CD4-positive, alpha-beta memory T cell (primary cell): ENCODE results near the gene SLC9A4. TPM values are rescaled to one million over a fixed set of nuclear protein-coding genes. Genes with fewer than 3 reads are reported as not detected.
A peak's percentile ranks its signal among the peaks of the same experiment; 100 is the strongest.

Experiments used
- CTCF ChIA-PET: fragments of 350-600 bp; sonication (Branson Sonifier 250); formaldehyde crosslinking; loops from one replicate; lab custom pipeline; 2021; ENCODE audit warnings: inconsistent platforms; ENCODE audit not compliant: partially characterized antibody; lab: Charles Lee
- POLR2A ChIA-PET: fragments of 350-600 bp; sonication (Branson Sonifier 250); formaldehyde crosslinking; loops from one replicate; lab custom pipeline; 2021; ENCODE audit not compliant: partially characterized antibody; lab: Charles Lee
- DNase-seq, 5 donors: peaks; one replicate each; pipeline versions ENCODE4 v3.0.0 to v3.0.0-alpha.2; 2020 to 2022; ENCODE audit warnings: mixed read lengths in 1 of 5
- H3K27ac ChIP-seq: one replicate; pipeline ENCODE4 v1.7.0; 2013; ENCODE audit warnings: low read depth, low read length
- H3K27me3 ChIP-seq: 2 replicates; pipeline ENCODE4 v1.7.0; 2013; ENCODE audit warnings: mild to moderate bottlenecking, low read length, moderate library complexity; ENCODE audit not compliant: insufficient read depth
- H3K36me3 ChIP-seq: 2 replicates; pipeline ENCODE4 v1.7.0; 2013; ENCODE audit warnings: mild to moderate bottlenecking, low read length, moderate library complexity; ENCODE audit not compliant: insufficient read depth
- H3K4me1 ChIP-seq: 2 replicates; pipeline ENCODE4 v1.7.0; 2013; ENCODE audit warnings: mild to moderate bottlenecking, low read length, moderate library complexity; ENCODE audit not compliant: insufficient read depth
- H3K4me3 ChIP-seq, 2 donors: one replicate each; pipeline ENCODE4 v1.7.0; 2013; ENCODE audit warnings: low read length in 2 of 2, mild to moderate bottlenecking in 1 of 2
- H3K9me3 ChIP-seq, 2 donors: one replicate each; pipeline ENCODE4 v1.7.0; 2013; ENCODE audit warnings: low read length in 2 of 2, control low read depth in 1 of 2; ENCODE audit not compliant: control insufficient read depth in 1 of 2
- H3K27ac Mint-ChIP-seq, 7 donors: one replicate each; pipeline ENCODE4 v1.8.0; 2020 to 2021; ENCODE audit warnings: mixed read lengths in 7 of 7, mild to moderate bottlenecking in 6 of 7, inconsistent platforms in 3 of 7, moderate library complexity in 3 of 7
- H3K27me3 Mint-ChIP-seq, 2 donors: one replicate each; pipeline ENCODE4 v1.8.0; 2020 to 2021; ENCODE audit warnings: mixed read lengths in 2 of 2
- H3K36me3 Mint-ChIP-seq, 2 donors: one replicate each; pipeline ENCODE4 v1.8.0; 2020 to 2021; ENCODE audit warnings: mixed read lengths in 2 of 2, inconsistent platforms in 1 of 2, mild to moderate bottlenecking in 1 of 2
- H3K4me1 Mint-ChIP-seq, 4 donors: one replicate each; pipeline ENCODE4 v1.8.0; 2020 to 2021; ENCODE audit warnings: mixed read lengths in 4 of 4, mild to moderate bottlenecking in 1 of 4
- H3K4me3 Mint-ChIP-seq, 8 donors: one replicate each; pipeline ENCODE4 v1.8.0; 2020 to 2021; ENCODE audit warnings: mixed read lengths in 8 of 8, mild to moderate bottlenecking in 7 of 8, moderate library complexity in 6 of 8, inconsistent platforms in 3 of 8
- H3K9me3 Mint-ChIP-seq, 8 donors: one replicate each; pipeline ENCODE4 v1.8.0; 2020 to 2021; ENCODE audit warnings: mixed read lengths in 8 of 8, mild to moderate bottlenecking in 5 of 8, inconsistent platforms in 3 of 8, moderate library complexity in 1 of 8
- intact Hi-C: fragments of 100-400 bp; cut with micrococcal nuclease; formaldehyde crosslinking; loops from one replicate; pipeline ENCODE4 v1.15.1; 2023
- polyA plus RNA-seq, 2 donors: library from polyadenylated mRNA; unstranded; fragments of 300-500 nt; fragmentation: Illumina TruSeq; gene quantifications; one replicate each; pipeline ENCODE4 v1.2.3, GENCODE V29; 2021
- total RNA-seq, 2 experiments: library from RNA; stranded (reverse); gene quantifications; one replicate each; pipeline ENCODE4 v1.2.3, GENCODE V29; 2021

SLC9A4 gene
- total and polyA plus RNA-seq, 4 experiments from 2014 or later = 0.08 TPM; not detected in 3

GRCh38 chr2:102449370-102449974, 23.6 kb upstream of the SLC9A4 start:
- peaks cover 0 to 6% of the 10 kb centered on the region in 2 donors for H3K36me3 Mint-ChIP-seq
- Histone ChIP-seq H3K36me3 (no peaks in the 10 kb centered on the region), H3K27ac (no peak overlapping the region), H3K27me3 (no peaks in the 10 kb centered on the region), H3K4me1 (no peaks in the 10 kb centered on the region), H3K9me3 (no peaks in the 10 kb centered on the region), H3K4me3 (no peak overlapping the region)
- no peak overlapping the region for H3K27ac Mint-ChIP-seq
- intact Hi-C loops = loop anchor here (1.0 to 5.0 kb wide), 5 partner anchors 91 to 1032 kb away; no protein-coding TSS in a partner anchor
- peak; percentile 44 to 63 (median 49) for DNase-seq
- H3K4me3 Mint-ChIP-seq = no peak overlapping the region
- POLR2A ChIA-PET = no interaction called here
- no peaks in the 10 kb centered on the region for H3K27me3 Mint-ChIP-seq
- H3K9me3 Mint-ChIP-seq = no peaks in the 10 kb centered on the region
- H3K4me1 Mint-ChIP-seq = peaks cover 0 to 2% (median 0%) of the 10 kb centered on the region in 4 donors
- CTCF ChIA-PET = interaction anchor here (0.7 to 9.3 kb wide), 14 partner anchors 8 to 442 kb away, joined by 3 to 54 read pairs (median 4); no protein-coding TSS in a partner anchor

GRCh38 chr2:102451968-102452367, 21.1 kb upstream of the SLC9A4 start:
- H3K36me3 Mint-ChIP-seq = peaks cover 0 to 6% of the 10 kb centered on the region in 2 donors
- Histone ChIP-seq H3K36me3 (no peaks in the 10 kb centered on the region), H3K9me3 (no peaks in the 10 kb centered on the region), H3K4me3 (no peak overlapping the region), H3K27me3 (no peaks in the 10 kb centered on the region), H3K4me1 (no peaks in the 10 kb centered on the region), H3K27ac (no peak overlapping the region)
- peaks cover 0 to 2% (median 0%) of the 10 kb centered on the region in 4 donors for H3K4me1 Mint-ChIP-seq
- ChIA-PET POLR2A (no interaction called here), CTCF (interaction anchor here (0.8 to 9.3 kb wide), 7 partner anchors 8 to 432 kb away, joined by 3 to 54 read pairs (median 3); no protein-coding TSS in a partner anchor)
- intact Hi-C loops = no loop called here
- H3K9me3 Mint-ChIP-seq = peaks cover 0 to 6% (median 2%) of the 10 kb centered on the region in 8 donors
- H3K27me3 Mint-ChIP-seq = peaks cover 0 to 2% of the 10 kb centered on the region in 2 donors
- no peak for DNase-seq
- H3K27ac Mint-ChIP-seq = no peak overlapping the region
- no peak overlapping the region for H3K4me3 Mint-ChIP-seq

- DNase-seq = no peak
- no peak overlapping the region for H3K4me3 Mint-ChIP-seq
- H3K9me3 Mint-ChIP-seq = peaks cover 0 to 6% (median 2%) of the 10 kb centered on the region in 8 donors
- intact Hi-C loops = no loop called here
- H3K4me3 ChIP-seq = no peak overlapping the region
- H3K36me3 ChIP-seq = no peaks in the 10 kb centered on the region
- no peak overlapping the region for H3K27ac ChIP-seq
- no peak overlapping the region for H3K27ac Mint-ChIP-seq
- H3K27me3 ChIP-seq = no peaks in the 10 kb centered on the region
- peaks cover 0 to 2% (median 0%) of the 10 kb centered on the region in 4 donors for H3K4me1 Mint-ChIP-seq
- H3K36me3 Mint-ChIP-seq = peaks cover 0 to 6% of the 10 kb centered on the region in 2 donors
- H3K4me1 ChIP-seq = no peaks in the 10 kb centered on the region
- H3K27me3 Mint-ChIP-seq = peaks cover 0 to 4% of the 10 kb centered on the region in 2 donors
- ChIA-PET CTCF (interaction anchor here (2.5 to 9.3 kb wide), 2 partner anchors 10 to 212 kb away, joined by 12 to 54 read pairs; no protein-coding TSS in a partner anchor), POLR2A (no interaction called here)
- H3K9me3 ChIP-seq = no peaks in the 10 kb centered on the region
Measured at GRCh38 chr2:102453501-102453900, 19.5 kb upstream of the SLC9A4 start.

- Histone ChIP-seq H3K4me3 (no peak overlapping the region), H3K27ac (no peak overlapping the region), H3K9me3 (no peaks in the 10 kb centered on the region), H3K4me1 (no peaks in the 10 kb centered on the region), H3K27me3 (no peaks in the 10 kb centered on the region), H3K36me3 (no peaks in the 10 kb centered on the region)
- no peaks in the 10 kb centered on the region for H3K4me1 Mint-ChIP-seq
- H3K9me3 Mint-ChIP-seq = peaks cover 0 to 6% (median 2%) of the 10 kb centered on the region in 8 donors
- DNase-seq = no peak
- no peak overlapping the region for H3K27ac Mint-ChIP-seq
- CTCF ChIA-PET = interaction anchor here (0.7 to 2.5 kb wide), 4 partner anchors 11 to 435 kb away, joined by 3 to 12 read pairs (median 5); partner anchors contain the start of gene SLC9A4
- peaks cover 0 to 6% of the 10 kb centered on the region in 2 donors for H3K27me3 Mint-ChIP-seq
- intact Hi-C loops = no loop called here
- no peak overlapping the region for H3K4me3 Mint-ChIP-seq
- POLR2A ChIA-PET = no interaction called here
- H3K36me3 Mint-ChIP-seq = no peaks in the 10 kb centered on the region
Measured at GRCh38 chr2:102455061-102455670, 17.9 kb upstream of the SLC9A4 start.

GRCh38 chr2:102460467-102460866, 12.6 kb upstream of the SLC9A4 start:
- H3K4me3 Mint-ChIP-seq = no peak overlapping the region
- no peaks in the 10 kb centered on the region for H3K4me1 Mint-ChIP-seq
- CTCF ChIA-PET = interaction anchor here (1.1 to 2.1 kb wide), 5 partner anchors 9 to 209 kb away, joined by 3 to 6 read pairs (median 3); partner anchors contain the start of gene SLC9A4
- Histone ChIP-seq H3K4me1 (no peaks in the 10 kb centered on the region), H3K27me3 (no peaks in the 10 kb centered on the region), H3K36me3 (no peaks in the 10 kb centered on the region), H3K27ac (no peak overlapping the region), H3K9me3 (no peaks in the 10 kb centered on the region), H3K4me3 (no peak overlapping the region)
- H3K9me3 Mint-ChIP-seq = peaks cover 0 to 9% (median 5%) of the 10 kb centered on the region in 8 donors
- H3K36me3 Mint-ChIP-seq = no peaks in the 10 kb centered on the region
- peaks cover 3 to 10% of the 10 kb centered on the region in 2 donors for H3K27me3 Mint-ChIP-seq
- intact Hi-C loops = no loop called here
- no peak overlapping the region for H3K27ac Mint-ChIP-seq
- DNase-seq = no peak
- POLR2A ChIA-PET = interaction anchor here (0.6 kb wide), 1 partner anchor 41 kb away, joined by 3 read pairs; no protein-coding TSS in a partner anchor

GRCh38 chr2:102461188-102461587, 11.8 kb upstream of the SLC9A4 start:
- Mint-ChIP-seq H3K4me1 (no peaks in the 10 kb centered on the region), H3K27me3 (peaks cover 3 to 10% of the 10 kb centered on the region in 2 donors), H3K9me3 (peaks cover 0 to 6% (median under 1%) of the 10 kb centered on the region in 8 donors), H3K36me3 (no peaks in the 10 kb centered on the region), H3K27ac (no peak overlapping the region), H3K4me3 (no peak overlapping the region)
- Histone ChIP-seq H3K27me3 (no peaks in the 10 kb centered on the region), H3K4me3 (no peak overlapping the region), H3K4me1 (no peaks in the 10 kb centered on the region), H3K27ac (no peak overlapping the region), H3K9me3 (no peaks in the 10 kb centered on the region), H3K36me3 (no peaks in the 10 kb centered on the region)
- CTCF ChIA-PET = interaction anchor here (1.1 to 2.4 kb wide), 5 partner anchors 11 to 209 kb away, joined by 3 to 14 read pairs (median 4); partner anchors contain the start of gene SLC9A4
- no peak for DNase-seq
- POLR2A ChIA-PET = no interaction called here
- intact Hi-C loops = no loop called here

- Mint-ChIP-seq H3K4me3 (no peak overlapping the region), H3K36me3 (no peaks in the 10 kb centered on the region), H3K27ac (no peak overlapping the region), H3K9me3 (peaks cover 0 to 6% (median under 1%) of the 10 kb centered on the region in 8 donors), H3K4me1 (no peaks in the 10 kb centered on the region), H3K27me3 (peaks cover 3 to 6% of the 10 kb centered on the region in 2 donors)
- Histone ChIP-seq H3K4me3 (no peak overlapping the region), H3K36me3 (no peaks in the 10 kb centered on the region), H3K4me1 (no peaks in the 10 kb centered on the region), H3K9me3 (no peaks in the 10 kb centered on the region), H3K27me3 (no peaks in the 10 kb centered on the region), H3K27ac (no peak overlapping the region)
- ChIA-PET CTCF (interaction anchor here (2.4 kb wide), 1 partner anchor 9 kb away, joined by 14 read pairs; the partner anchor contains the start of gene SLC9A4), POLR2A (no interaction called here)
- no peak for DNase-seq
- intact Hi-C loops = no loop called here
Measured at GRCh38 chr2:102463160-102463559, 9.9 kb upstream of the SLC9A4 start.
